Hepatocyte (in vitro differentiated cells): Measurements from ENCODE around the gene ACP6. TPM values are rescaled to one million over a fixed set of nuclear protein-coding genes. Genes with fewer than 3 reads are reported as not detected.

Source experiments
- DNase-seq: peaks from one replicate; pipeline ENCODE4 v3.0.0-alpha.2; 2016; ENCODE audit warnings: low spot score
- H2AFZ ChIP-seq: fragments of 200-600 bp; sonication (generic); 2 replicates; pipeline ENCODE4 v1.6.0; 2016; ENCODE audit warnings: antibody characterized with exemption, mild to moderate bottlenecking
- H3K27ac ChIP-seq: fragments of 200-600 bp; sonication (generic); 2 replicates; pipeline ENCODE4 v1.5.1; 2016; ENCODE audit warnings: mild to moderate bottlenecking
- H3K27me3 ChIP-seq: fragments of 200-600 bp; sonication (generic); 2 replicates; pipeline ENCODE4 v1.6.1; 2016
- H3K36me3 ChIP-seq: fragments of 200-600 bp; sonication (generic); replicated peaks from 2 replicates; pipeline ENCODE4 v1.5.1; 2016; ENCODE audit warnings: low read depth; ENCODE audit not compliant: insufficient read depth
- H3K4me1 ChIP-seq: fragments of 200-600 bp; sonication (generic); 2 replicates; pipeline ENCODE4 v1.5.1; 2016; ENCODE audit warnings: mild to moderate bottlenecking, moderate library complexity; ENCODE audit not compliant: insufficient read depth
- H3K4me2 ChIP-seq: fragments of 200-600 bp; sonication (generic); 2 replicates; pipeline ENCODE4 v1.6.0; 2016
- H3K4me3 ChIP-seq: fragments of 200-600 bp; sonication (generic); 2 replicates; pipeline ENCODE4 v1.5.1; 2016; ENCODE audit warnings: mild to moderate bottlenecking
- H3K79me2 ChIP-seq: fragments of 200-600 bp; sonication (generic); 2 replicates; pipeline ENCODE4 v1.6.0; 2017; ENCODE audit warnings: mild to moderate bottlenecking
- H3K9me2 ChIP-seq: fragments of 200-600 bp; sonication (generic); replicated peaks from 2 replicates; pipeline ENCODE4 v1.6.0; 2017; ENCODE audit warnings: mild to moderate bottlenecking; ENCODE audit not compliant: insufficient read depth
- H3K9me3 ChIP-seq: fragments of 200-600 bp; sonication (generic); 2 replicates; pipeline ENCODE4 v1.5.1; 2016; ENCODE audit warnings: low read depth, mild to moderate bottlenecking
- H4K20me1 ChIP-seq: fragments of 200-600 bp; sonication (generic); 2 replicates; pipeline ENCODE4 v1.6.0; 2016; ENCODE audit warnings: mild to moderate bottlenecking; ENCODE audit not compliant: insufficient read depth, poor library complexity, severe bottlenecking
- EZH2 ChIP-seq: fragments of 200-600 bp; sonication (generic); IDR thresholded peaks from 2 replicates; pipeline ENCODE4 v1.6.1; 2016; ENCODE audit warnings: antibody characterized with exemption, mild to moderate bottlenecking, borderline replicate concordance
- EZH2phosphoT487 ChIP-seq: fragments of 200-600 bp; sonication (generic); IDR thresholded peaks from one replicate; pipeline ENCODE4 v1.6.1; 2018; ENCODE audit warnings: antibody characterized with exemption, mild to moderate bottlenecking, low read depth, moderate library complexity; ENCODE audit not compliant: unreplicated experiment, severe bottlenecking
- WGBS: methylation state at CpG from one replicate; pipeline ENCODE4 v1.1.6; 2016; ENCODE audit warnings: low lambda C conversion rate; ENCODE audit errors: missing lambda C conversion rate; 5-methylcytosine and 5-hydroxymethylcytosine counted together
- polyA plus RNA-seq: library from polyadenylated mRNA; unstranded; fragments of >200 nt; fragmentation: Nextera tagmentation; extraction: Ambion mirVana; gene quantifications from 2 replicates; pipeline ENCODE4 v1.2.1, GENCODE V29; 2016
- total RNA-seq: library from RNA; depleted of rRNA; stranded (reverse); fragments of >200 nt; gene quantifications from 2 replicates; pipeline ENCODE4 v1.2.3, GENCODE V29; 2014
- TF ChIP-seq, protein P1 (sequence below): fragments of 200-600 bp; sonication (generic); IDR thresholded peaks from 2 replicates; pipeline ENCODE4 v1.5.1; 2016; ENCODE audit warnings: antibody characterized with exemption, mild to moderate bottlenecking; ENCODE audit not compliant: poor library complexity

The ACP6 gene
- total and polyA plus RNA-seq, 2 experiments from 2014 or later: 16.8 to 29.9 TPM

DNA sequence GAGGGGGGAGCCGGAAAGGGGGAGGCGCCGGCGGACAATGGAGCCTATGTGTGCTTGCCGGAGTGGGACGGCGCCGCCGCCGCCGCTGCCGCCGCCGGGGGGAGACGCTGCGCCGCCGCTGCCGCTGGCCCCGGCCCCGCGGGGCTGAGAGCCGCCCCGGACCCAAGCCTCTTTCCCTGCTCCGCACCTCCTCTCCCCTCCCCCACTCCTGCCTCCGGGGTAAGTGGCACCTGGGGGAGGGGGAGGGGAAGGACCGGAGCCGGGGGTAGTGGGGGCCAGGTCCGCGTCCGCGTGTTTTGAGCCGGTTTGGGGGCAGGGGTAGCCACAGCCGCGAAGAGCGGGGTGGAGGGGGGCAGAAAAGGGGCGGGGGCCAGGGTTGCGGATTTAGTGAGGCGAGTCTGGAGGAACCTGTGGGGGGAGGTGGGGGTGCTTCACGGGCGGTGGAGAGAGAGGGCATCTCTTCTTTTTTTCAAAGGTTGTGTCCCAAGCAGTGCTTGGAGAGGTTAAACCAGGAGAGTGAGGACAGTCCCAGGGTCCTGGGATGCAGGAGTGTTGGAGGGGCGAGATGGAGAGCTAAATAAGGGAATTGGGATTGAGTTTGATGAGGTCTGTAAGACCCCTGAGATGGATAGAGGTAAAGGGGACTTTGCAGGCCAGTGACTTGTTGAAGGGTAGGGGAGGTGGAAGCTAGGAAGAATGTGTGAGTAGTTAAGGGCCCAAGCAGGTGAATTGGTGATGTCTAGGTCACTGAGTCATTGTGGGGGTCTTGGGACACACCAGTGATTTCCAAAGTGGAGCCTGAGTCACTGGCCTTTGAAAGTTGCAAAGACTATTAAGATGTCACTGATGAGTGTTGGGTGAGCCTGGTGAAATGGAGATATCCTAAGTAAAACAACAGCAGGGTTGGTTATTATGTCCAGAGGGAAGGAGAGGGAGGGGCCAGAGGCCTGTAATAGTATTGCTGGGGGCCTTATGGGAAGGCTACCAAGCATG lies 69.9 kb downstream of the ACP6 start:
- Histone ChIP-seq H3K79me2 (peaks cover 60% of the 10 kb centered on the region), H3K27ac (peak overlapping the region; percentile 97), H3K36me3 (no peaks in the 10 kb centered on the region), H3K4me3 (peak overlapping the region; percentile 88), H2AFZ (no peak overlapping the region), H3K9me2 (no peaks in the 10 kb centered on the region), H3K4me2 (peak overlapping the region; percentile 91), H3K27me3 (no peaks in the 10 kb centered on the region), H3K4me1 (peaks cover 14% of the 10 kb centered on the region), H4K20me1 (peaks cover 10% of the 10 kb centered on the region), H3K9me3 (no peaks in the 10 kb centered on the region)
- 0% methylated on average over 5 of the region's 42 CpGs for WGBS
- TF ChIP-seq EZH2 (no peak), EZH2phosphoT487 (no peak)
- TF ChIP-seq, protein P1, sequence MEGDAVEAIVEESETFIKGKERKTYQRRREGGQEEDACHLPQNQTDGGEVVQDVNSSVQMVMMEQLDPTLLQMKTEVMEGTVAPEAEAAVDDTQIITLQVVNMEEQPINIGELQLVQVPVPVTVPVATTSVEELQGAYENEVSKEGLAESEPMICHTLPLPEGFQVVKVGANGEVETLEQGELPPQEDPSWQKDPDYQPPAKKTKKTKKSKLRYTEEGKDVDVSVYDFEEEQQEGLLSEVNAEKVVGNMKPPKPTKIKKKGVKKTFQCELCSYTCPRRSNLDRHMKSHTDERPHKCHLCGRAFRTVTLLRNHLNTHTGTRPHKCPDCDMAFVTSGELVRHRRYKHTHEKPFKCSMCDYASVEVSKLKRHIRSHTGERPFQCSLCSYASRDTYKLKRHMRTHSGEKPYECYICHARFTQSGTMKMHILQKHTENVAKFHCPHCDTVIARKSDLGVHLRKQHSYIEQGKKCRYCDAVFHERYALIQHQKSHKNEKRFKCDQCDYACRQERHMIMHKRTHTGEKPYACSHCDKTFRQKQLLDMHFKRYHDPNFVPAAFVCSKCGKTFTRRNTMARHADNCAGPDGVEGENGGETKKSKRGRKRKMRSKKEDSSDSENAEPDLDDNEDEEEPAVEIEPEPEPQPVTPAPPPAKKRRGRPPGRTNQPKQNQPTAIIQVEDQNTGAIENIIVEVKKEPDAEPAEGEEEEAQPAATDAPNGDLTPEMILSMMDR: no peak
- peak; percentile 57 for DNase-seq

GRCh38 chr1:147599362-147600118 lies 70.8 kb downstream of the ACP6 start:
- H3K4me1 ChIP-seq: peaks cover 14% of the 10 kb centered on the region
- peak overlapping the region; percentile 53 for H3K4me3 ChIP-seq
- peaks cover 10% of the 10 kb centered on the region for H4K20me1 ChIP-seq
- peak overlapping the region; percentile 90 for H3K4me2 ChIP-seq
- peaks cover 57% of the 10 kb centered on the region for H3K79me2 ChIP-seq
- DNase-seq: peak; percentile 99
- H3K9me3 ChIP-seq: no peaks in the 10 kb centered on the region
- 0% methylated on average over 13 of the region's 80 CpGs for WGBS
- no peaks in the 10 kb centered on the region for H3K36me3 ChIP-seq
- H2AFZ ChIP-seq: peak overlapping the region; percentile 74
- no peaks in the 10 kb centered on the region for H3K27me3 ChIP-seq
- H3K9me2 ChIP-seq: no peaks in the 10 kb centered on the region
- TF ChIP-seq EZH2 (no peak), EZH2phosphoT487 (no peak)
- TF ChIP-seq, protein P1: no peak
- peak overlapping the region; percentile 97 for H3K27ac ChIP-seq

- Histone ChIP-seq H3K9me3 (no peaks in the 10 kb centered on the region), H3K27ac (peak overlapping the region; percentile 97), H4K20me1 (peaks cover 10% of the 10 kb centered on the region), H2AFZ (peak overlapping the region; percentile 74), H3K4me3 (peak overlapping the region; percentile 53), H3K4me1 (peaks cover 14% of the 10 kb centered on the region), H3K27me3 (no peaks in the 10 kb centered on the region), H3K4me2 (peak overlapping the region; percentile 90), H3K79me2 (peaks cover 53% of the 10 kb centered on the region), H3K9me2 (no peaks in the 10 kb centered on the region), H3K36me3 (no peaks in the 10 kb centered on the region)
- TF ChIP-seq EZH2phosphoT487: no peak
- TF ChIP-seq, protein P1: no peak
- TF ChIP-seq EZH2: no peak
- peak; percentile 76 for DNase-seq
- 5% methylated on average over 30 of the region's 30 CpGs for WGBS
Measured at GRCh38 chr1:147598621-147599361, 71.5 kb downstream of the ACP6 start.
